Mucosa of rectum (tissue), 2 donors: ENCODE measurements around the gene DENND4B.
"Not testable (repeated sequence)": the region's sequence is repeated elsewhere in the genome, so short reads cannot be mapped to it uniquely, and the experiment has no call there.

ENCODE experiments used
- H3K27ac ChIP-seq, 2 donors: one replicate each; pipeline ENCODE4 v1.7.0; 2013; ENCODE audit warnings: inconsistent platforms in 2 of 2, low read depth in 2 of 2, low read length in 2 of 2
- H3K27me3 ChIP-seq, 2 donors: one replicate each; pipeline ENCODE4 v1.7.0; 2013; ENCODE audit warnings: low read length in 2 of 2; ENCODE audit not compliant: control insufficient read depth in 2 of 2, insufficient read depth in 2 of 2
- H3K36me3 ChIP-seq, 2 donors: one replicate each; pipeline ENCODE4 v1.7.0; 2013; ENCODE audit warnings: low read length in 2 of 2; ENCODE audit not compliant: control insufficient read depth in 2 of 2, insufficient read depth in 2 of 2
- H3K4me1 ChIP-seq, 2 donors: one replicate each; pipeline ENCODE4 v1.7.0; 2013; ENCODE audit warnings: low read length in 2 of 2, mild to moderate bottlenecking in 1 of 2; ENCODE audit not compliant: control insufficient read depth in 2 of 2, insufficient read depth in 2 of 2
- H3K4me3 ChIP-seq, 2 donors: one replicate each; pipeline ENCODE4 v1.7.0; 2013; ENCODE audit warnings: low read length in 2 of 2
- H3K9ac ChIP-seq, 2 donors: one replicate each; pipeline ENCODE4 v1.7.0; 2013; ENCODE audit warnings: low read length in 2 of 2, low read depth in 1 of 2, mild to moderate bottlenecking in 1 of 2
- H3K9me3 ChIP-seq, 2 donors: one replicate each; pipeline ENCODE4 v1.7.0; 2013; ENCODE audit warnings: low read length in 2 of 2; ENCODE audit not compliant: control insufficient read depth in 2 of 2
- donor health status: healthy.
- donor health status: Normal muscosa, but diverticular disease.

DENND4B gene

DNA sequence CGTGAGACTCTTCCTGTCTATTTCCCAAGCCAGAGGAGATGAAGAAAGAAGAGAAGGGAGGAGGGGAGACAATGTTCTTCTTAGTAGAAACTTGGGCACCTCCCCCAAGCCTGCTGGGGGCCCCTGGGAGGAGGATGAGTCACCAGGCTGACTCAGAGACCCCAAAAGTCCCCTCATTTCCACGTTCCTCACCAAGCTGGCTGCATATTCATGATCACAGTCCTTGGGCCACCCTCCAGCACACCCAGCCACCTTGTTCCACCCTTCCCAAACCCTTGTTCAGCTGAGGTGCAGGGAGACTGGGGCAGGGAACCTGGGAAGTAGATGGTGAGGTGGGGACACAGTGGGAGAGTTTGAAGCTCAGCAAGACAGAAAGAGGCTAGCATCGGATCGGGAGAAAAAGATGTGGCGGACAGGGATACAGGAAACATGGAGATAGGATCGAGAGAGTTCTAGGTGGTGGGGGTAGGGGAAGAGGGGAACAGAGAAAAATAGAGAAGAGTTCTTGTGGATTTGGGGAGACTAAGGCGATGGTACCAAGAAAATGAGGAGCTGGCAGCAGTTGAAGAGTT is 38.9 kb upstream of the DENND4B start:
- H3K27ac ChIP-seq: peak overlapping the region; percentile 39 to 66
- peak overlapping the region; percentile 76 to 92 for H3K4me3 ChIP-seq

DNA sequence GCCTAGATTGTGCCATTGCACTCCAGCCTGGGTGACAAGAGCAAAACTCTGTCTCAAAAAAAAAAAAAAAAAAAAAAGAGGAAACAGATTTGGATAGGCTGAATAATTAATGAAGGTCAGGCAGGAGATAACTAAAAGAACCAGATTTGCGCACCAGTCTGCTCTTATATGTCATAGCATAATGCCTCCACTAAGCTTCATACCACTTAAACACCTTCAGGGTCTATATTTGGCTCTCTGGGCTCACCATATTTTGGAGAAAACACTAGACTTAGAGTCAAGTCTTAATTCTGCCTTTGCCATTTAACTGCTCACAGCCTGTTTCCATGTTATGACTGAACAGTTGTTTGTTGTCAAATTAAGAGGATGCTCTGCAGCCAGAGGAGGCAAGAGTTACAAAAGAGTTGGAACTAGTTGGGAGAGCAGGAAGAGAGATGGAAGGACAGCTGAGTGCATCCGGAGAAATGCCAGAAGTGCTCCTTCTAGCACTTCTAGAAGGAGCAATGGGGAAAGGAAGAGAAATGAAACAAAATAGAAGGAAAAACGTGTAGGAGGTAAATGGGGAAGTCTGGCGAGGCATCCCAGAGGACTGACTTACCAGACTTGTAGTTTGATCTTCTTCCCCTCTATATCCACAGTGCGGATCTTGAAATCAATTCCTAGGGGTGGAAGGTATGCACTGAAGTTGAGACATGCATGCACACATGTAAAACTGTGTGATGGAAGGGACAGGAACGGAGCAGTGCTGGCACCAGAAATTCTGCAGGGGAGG is 37.8 kb upstream of the DENND4B start:
- no peak overlapping the region for H3K27ac ChIP-seq
- H3K4me1 ChIP-seq: peaks cover 10 to 15% of the 10 kb centered on the region in 2 donors
- H3K36me3 ChIP-seq: no peaks in the 10 kb centered on the region
- H3K9ac ChIP-seq: no peak overlapping the region
- H3K27me3 ChIP-seq: no peaks in the 10 kb centered on the region
- H3K9me3 ChIP-seq: no peaks in the 10 kb centered on the region
- peak overlapping the region in 1 of 2 donors; percentile 92 for H3K4me3 ChIP-seq

More for the DNA sequence above, 38.9 kb upstream of the DENND4B start:
- Histone ChIP-seq H3K4me1 (peaks cover 10 to 17% of the 10 kb centered on the region in 2 donors), H3K27me3 (no peaks in the 10 kb centered on the region), H3K9ac (peak overlapping the region; percentile 72 to 83), H3K36me3 (no peaks in the 10 kb centered on the region), H3K9me3 (no peaks in the 10 kb centered on the region)

DNA sequence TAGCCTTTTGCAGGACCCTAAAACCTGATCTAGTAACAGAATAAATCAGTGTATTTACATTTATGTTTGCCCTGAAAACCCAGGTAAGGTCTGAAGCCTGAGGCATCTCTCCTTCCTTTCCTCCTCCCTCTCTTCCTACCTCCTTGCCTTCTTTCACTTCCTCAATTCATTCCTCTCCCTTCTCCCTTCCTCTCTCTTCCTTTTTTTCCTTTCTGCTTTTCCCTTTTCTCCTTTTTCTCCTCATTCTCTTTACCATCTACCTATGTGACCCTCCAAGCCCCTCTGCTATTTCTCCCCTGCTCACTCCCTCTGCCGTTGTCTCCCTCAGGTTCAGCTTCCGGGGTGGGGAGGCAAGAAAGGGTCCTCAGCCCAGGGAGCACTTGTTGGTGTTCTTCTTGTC is 35.2 kb upstream of the DENND4B start:
- not testable (repeated sequence) for H3K27ac ChIP-seq, H3K36me3 ChIP-seq, H3K4me3 ChIP-seq, H3K27me3 ChIP-seq, H3K9ac ChIP-seq, H3K9me3 ChIP-seq
- peaks cover 15 to 20% of the 10 kb centered on the region in 2 donors for H3K4me1 ChIP-seq

- peaks cover 18 to 19% of the 10 kb centered on the region in 2 donors for H3K4me1 ChIP-seq
- H3K9ac ChIP-seq, H3K27me3 ChIP-seq, H3K27ac ChIP-seq, H3K9me3 ChIP-seq, H3K4me3 ChIP-seq: not testable (repeated sequence)
- H3K36me3 ChIP-seq: peaks cover 14 to 15% of the 10 kb centered on the region in 2 donors
Observed at GRCh38 chr1:153979091-153979490, 32.6 kb upstream of the DENND4B start.

DNA sequence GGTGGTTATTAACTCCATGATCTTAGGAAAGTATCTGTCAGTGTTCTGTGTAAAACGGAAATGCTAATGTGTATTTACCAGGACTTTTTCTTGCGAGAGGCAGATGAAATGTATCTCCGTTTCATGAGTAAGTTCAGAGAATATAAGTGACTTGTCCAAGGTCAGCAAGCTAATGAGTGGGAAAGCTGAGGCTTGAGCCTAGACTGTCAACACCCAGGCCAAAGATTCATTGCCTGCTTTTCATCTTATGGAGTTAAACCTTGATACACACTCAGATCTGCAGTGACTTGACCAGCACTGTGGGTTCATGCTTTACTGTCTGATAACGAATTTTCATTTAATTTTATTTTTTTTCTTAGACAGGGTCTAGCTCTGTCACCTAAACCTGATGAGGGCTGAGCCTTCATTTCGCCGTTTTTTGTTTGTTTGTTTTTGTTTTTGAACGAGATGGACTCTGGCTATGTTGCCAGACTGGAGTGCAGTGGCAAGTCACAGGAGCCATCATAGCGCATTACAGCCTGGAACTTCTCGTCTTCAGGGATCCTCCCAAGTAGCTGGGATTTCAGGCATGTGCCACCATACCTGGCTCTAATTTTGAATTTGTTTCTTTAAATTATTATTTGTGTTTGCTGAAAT is 31.9 kb upstream of the DENND4B start:
- peak overlapping the region; percentile 96 to 98 for H3K9ac ChIP-seq
- H3K36me3 ChIP-seq: peaks cover 21 to 22% of the 10 kb centered on the region in 2 donors
- peak overlapping the region; percentile 88 to 89 for H3K27ac ChIP-seq

GRCh38 chr1:153977250-153978240 is 31.0 kb upstream of the DENND4B start, which contains the start of gene JTB:
TSS of gene JTB (minus strand) at chr1:153977674. CDS start at chr1:153977252, 422 bp downstream.
- Histone ChIP-seq H3K27ac (peak within 1 kb of the TSS; percentile 88 to 89), H3K27me3 (no peaks in the 10 kb centered on the region), H3K9me3 (no peaks in the 10 kb centered on the region), H3K36me3 (peaks cover 28 to 29% of the 10 kb centered on the region in 2 donors), H3K4me3 (peak within 1 kb of the TSS; percentile 94 to 95), H3K4me1 (peaks cover 18 to 19% of the 10 kb centered on the region in 2 donors), H3K9ac (peak within 1 kb of the TSS; percentile 96 to 98)

More for the DNA sequence above, 31.9 kb upstream of the DENND4B start:
- H3K9me3 ChIP-seq: no peaks in the 10 kb centered on the region
- peak overlapping the region; percentile 94 to 95 for H3K4me3 ChIP-seq
- peaks cover 18 to 19% of the 10 kb centered on the region in 2 donors for H3K4me1 ChIP-seq
- no peaks in the 10 kb centered on the region for H3K27me3 ChIP-seq

DNA sequence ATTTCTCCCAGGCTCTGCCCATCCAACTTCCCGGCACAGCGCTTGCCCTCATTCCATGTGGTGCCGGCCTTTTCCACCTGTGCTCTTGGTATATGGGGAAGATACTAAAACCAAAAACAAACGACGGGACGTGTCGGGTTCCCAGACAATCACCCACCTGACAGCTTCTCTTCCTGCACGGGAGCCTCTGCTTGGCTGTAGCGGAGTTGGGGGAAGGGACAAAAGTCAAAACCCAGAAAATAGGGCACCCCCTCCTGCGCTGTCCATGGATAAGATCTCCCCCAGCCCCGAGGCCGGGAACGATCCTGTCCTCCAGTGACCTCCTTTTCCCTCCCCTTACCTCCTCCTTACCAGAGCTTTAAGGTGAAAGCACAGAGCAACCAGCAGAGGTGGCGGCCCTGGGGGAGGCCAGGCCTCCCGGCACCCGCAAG is 30.3 kb upstream of the DENND4B start:
- Histone ChIP-seq H3K27me3 (no peaks in the 10 kb centered on the region), H3K36me3 (peaks cover 28 to 29% of the 10 kb centered on the region in 2 donors), H3K9ac (peak overlapping the region; percentile 96 to 98), H3K4me3 (peak overlapping the region; percentile 94 to 95), H3K9me3 (no peaks in the 10 kb centered on the region), H3K27ac (peak overlapping the region; percentile 88 to 89), H3K4me1 (peaks cover 18 to 19% of the 10 kb centered on the region in 2 donors)

- Histone ChIP-seq H3K4me3 (no peak overlapping the region), H3K36me3 (peaks cover 28 to 29% of the 10 kb centered on the region in 2 donors), H3K9me3 (no peaks in the 10 kb centered on the region), H3K27me3 (no peaks in the 10 kb centered on the region), H3K4me1 (peaks cover 18 to 19% of the 10 kb centered on the region in 2 donors), H3K9ac (no peak overlapping the region), H3K27ac (no peak overlapping the region)
Observed at GRCh38 chr1:153973525-153973924, 27.0 kb upstream of the DENND4B start.

GRCh38 chr1:153973071-153973470 is 26.6 kb upstream of the DENND4B start:
- H3K36me3 ChIP-seq: peaks cover 28 to 29% of the 10 kb centered on the region in 2 donors
- no peaks in the 10 kb centered on the region for H3K27me3 ChIP-seq
- no peaks in the 10 kb centered on the region for H3K9me3 ChIP-seq
- no peak overlapping the region for H3K9ac ChIP-seq
- H3K4me1 ChIP-seq: peaks cover 18 to 21% of the 10 kb centered on the region in 2 donors
- no peak overlapping the region for H3K27ac ChIP-seq
- no peak overlapping the region for H3K4me3 ChIP-seq
